ENCODE data around the gene MCM7.
"Not testable (repeated sequence)": the region's sequence is repeated elsewhere in the genome, so short reads cannot be mapped to it uniquely, and the experiment has no call there.

MCM7 gene

DNA sequence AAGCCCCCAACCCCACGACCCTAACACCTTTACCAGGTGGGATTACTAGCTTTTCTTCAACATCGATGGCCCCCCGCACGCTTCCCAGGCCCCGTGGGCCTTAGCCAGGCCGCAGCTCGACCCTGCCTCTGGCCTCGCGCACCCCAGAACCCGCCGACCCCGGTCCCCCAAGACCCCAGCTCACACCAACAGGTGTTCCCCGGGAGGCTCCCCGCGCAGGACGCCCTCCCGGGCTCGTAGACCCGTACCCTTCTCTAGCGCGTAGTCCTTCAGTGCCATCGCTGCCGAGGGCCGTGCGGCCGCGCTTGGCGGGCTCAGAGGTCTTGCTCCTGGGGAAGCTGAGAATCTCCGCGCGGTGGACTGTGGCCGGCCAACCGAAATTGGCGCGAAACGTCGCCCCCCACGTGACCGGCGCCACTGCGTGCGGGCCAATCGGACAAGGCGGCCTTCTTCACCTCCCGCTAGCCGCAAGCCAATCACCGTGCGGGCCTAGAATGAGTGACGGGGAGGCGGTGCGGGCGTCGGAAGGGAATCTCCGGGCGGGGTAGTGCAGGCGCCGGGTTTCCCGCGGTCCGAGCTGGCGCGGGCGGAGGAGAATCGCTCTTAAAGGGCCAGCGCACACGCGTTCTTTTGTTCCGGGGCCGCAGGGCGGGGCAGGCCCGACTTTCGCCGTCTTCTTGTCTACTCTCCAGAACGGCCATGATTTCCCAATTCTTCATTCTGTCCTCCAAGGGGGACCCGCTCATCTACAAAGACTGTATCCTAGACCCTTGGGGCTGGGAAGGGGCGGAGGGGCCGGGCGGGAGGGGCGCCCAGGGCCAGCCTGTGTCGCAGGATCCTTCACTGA, at the start of gene MCM7, which contains the start of gene AP4M1:
MCM7 (minus strand) TSS at position 382 of the 847 bp plus-strand sequence; CDS start at position 279, 103 bp downstream.
AP4M1 (plus strand) TSS at position 628 of the 847 bp plus-strand sequence; CDS start at position 700, 72 bp downstream.
- DNase-seq (ENCODE audit: low spot score) = peak; percentile 99

DNA sequence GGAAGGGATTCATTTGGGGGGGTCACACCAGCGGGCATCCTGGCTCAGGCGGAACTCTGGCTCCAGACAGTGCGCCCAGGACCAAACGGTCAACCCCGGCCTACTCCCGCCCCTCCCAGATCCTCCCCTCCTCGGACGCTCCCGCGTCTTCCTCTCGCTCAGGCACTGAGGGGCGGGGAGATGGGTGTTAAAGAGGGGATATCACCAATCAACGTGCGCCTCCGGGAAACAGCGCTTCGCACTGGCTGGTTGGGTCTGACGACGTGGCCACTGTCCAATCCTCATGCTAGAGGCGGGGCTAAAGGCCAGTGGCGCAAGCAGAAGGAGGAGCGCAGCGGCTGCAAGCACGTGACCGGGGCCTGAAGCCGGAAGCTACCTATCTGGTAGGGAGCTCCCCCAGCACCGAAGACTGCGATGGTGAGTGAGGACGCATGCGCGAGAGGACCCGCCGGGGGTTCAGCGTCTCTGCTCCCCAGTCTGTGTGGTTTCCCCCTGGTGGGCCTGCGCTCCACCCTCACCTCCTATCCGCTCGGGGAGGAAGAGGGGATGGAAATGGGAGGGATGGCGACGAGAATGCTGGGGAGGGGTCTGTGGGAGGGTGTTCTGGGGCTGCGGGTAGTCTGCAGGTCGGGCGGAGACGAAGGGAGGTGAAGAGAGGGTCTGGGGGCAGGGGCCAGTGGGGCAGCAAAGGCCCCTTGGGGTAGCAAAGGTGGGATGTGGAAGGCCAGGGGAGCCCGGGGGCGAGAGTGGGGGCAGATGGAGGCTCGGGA, 47.5 kb upstream of the MCM7 start, which contains the start of gene LAMTOR4:
LAMTOR4 (plus strand) TSS at position 360 of the 770 bp plus-strand sequence; CDS start at position 415, 55 bp downstream.
- DNase-seq (ENCODE audit: low spot score) = peak; percentile 96

DNA sequence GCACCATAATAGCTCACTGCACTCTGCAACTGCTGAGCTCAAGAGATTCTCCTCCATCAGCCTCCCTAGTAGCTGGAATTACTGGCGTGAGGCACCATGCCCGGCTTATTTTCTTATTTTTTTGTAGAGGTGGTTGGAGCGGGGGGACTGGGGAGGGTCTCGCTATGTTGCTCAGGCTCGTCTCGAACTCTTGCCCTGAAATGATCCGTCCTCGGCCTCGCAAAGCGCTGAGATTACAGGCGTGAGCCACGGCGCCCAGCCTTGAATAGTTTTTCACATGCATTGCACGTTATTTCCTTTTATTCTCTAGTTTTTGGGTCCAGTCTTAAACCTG, 47.0 kb upstream of the MCM7 start:
- no peak for DNase-seq (ENCODE audit: low spot score)

DNA sequence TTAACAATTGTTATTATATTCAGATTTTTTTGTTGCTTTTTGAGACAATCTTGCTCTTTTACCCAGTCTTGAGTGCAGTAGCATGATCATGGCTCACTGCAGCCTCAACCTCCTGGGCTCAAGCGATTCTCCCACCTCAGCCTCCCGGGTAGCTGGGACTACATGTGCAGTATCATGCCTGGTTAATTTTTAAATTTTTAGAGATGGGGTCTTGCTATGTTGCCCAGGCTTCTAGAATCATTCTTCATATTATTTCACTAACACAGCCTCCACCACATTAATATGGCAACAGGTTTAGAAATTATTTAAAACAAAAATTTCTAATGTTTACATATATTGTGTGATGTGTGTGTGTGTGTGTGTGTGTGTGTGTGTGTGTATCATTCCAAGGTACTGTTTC, 46.1 kb upstream of the MCM7 start:
- no peak for DNase-seq (ENCODE audit: low spot score)

DNA sequence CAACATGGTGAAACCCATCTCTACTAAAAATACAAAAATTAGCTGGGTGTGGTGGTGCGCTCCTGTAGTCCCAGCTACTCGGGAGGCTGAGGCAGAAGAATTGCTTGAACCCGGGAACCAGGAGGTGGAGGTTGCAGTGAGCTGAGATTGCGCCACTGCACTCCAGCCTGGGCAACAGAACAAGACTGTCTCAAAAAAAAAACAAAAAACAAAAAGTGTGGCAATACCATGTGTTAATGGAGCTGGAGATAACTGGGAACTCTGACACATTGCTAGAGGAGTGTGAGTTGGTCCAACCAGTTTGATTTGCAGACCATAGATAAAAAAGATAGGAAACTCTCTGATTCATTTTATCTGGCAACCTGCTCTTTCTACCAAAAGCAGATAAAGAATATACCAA, 45.2 kb upstream of the MCM7 start:
- DNase-seq (ENCODE audit: low spot score) = not testable (repeated sequence)

DNA sequence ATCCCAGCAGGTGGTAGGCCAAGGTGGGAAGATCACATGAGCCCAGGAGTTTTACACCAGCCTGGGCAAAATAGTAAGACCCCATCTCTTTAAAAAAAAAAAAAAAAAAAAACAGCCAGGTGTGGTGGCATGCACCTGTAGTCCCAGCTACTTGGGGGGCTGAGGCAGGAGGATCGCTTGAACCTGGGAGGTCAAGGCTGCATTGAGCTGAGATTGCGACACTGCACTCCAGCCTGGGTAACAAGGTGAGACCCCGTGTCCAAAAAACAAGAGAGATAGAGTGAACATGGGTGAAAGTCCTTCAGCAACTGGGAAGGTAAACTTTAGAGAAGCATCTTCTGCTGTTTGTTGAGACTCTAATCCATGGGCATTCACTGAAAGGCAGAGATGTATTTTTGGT, 41.3 kb upstream of the MCM7 start:
- DNase-seq (ENCODE audit: low spot score) = no peak

DNA sequence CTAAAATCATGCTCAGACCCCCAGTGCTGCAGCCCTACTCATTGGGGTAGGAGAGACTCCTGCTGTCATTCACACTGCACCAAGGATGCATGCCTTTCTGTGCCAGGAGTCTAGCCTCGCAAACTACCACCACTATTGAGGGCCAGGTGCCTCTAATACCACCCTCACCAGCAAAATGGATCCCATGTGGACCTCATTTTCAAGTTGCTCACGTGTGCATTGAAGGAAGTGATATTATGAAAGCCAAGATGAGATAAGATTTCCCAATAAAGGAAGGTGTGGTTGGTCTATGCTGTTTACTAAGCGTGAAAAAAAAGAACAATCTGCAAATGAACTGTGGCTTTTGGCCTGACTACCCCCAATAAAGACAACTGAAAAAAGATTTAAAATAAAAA, 40.4 kb upstream of the MCM7 start:
- DNase-seq (ENCODE audit: low spot score) = no peak

DNA sequence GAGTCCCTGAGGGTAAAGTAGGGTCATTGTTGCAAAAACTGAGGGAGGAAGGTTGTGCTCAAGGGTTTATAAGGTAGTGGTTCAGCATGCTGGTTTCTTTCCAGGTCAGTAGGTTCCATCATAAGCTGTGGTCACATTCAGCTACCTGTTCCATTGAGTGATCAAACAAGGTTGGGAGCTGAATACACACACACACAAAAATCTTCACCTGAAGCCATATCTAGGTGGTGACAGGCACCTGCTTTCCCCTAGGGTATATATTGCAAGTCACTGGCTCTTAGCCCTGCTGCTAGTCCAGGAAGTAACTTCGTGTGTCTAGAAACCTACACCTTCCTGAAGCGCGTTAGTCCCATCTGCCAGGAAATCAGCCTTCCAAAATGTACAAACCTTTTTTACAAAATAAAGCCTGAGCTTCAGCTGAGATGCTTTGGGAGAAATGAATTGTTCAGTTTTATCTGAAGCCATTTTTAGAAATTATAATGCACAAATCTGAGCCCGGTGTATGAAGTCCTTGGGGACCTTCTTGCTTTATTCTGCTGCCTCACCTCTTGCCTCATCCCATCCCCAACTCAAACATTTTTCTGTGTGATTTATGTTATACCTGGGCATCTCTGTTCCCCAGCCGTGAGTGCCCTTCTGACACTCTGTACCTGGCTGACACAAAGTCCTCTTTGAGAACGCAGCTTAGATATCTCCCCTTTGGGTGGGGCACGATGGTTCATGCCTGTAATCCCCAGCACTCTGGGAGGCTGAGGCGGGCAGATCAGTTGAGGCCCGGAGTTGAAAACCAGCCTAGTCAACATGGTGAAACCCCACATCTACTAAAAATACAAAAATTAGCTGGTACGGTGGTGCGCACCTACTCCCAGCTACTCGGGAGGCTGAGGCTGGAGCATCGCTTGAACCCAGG, 36.9 kb upstream of the MCM7 start:
- DNase-seq (ENCODE audit: low spot score) = no peak

DNA sequence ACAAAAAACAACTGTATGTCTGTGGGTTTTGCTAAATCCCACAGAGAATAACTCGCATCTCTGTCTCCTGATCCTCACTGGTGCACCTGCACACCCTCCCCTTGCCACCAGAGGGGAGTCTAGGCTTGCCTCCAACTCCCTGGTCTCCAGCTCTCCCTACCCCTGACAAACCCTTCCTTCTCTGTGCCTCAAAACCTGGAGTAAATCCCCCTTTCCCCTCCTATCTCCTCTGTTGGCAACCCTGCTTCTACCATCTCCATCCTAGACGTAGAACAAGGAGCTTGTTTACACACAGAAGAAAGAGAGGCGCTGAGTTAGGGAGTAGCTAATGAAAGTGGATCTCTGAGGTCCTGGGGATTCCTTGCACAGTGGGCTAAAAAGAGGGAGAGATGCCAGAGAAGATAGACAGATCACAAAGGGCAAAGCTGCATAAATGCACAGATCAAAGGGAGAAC, 31.5 kb upstream of the MCM7 start:
- no peak for DNase-seq (ENCODE audit: low spot score)

DNA sequence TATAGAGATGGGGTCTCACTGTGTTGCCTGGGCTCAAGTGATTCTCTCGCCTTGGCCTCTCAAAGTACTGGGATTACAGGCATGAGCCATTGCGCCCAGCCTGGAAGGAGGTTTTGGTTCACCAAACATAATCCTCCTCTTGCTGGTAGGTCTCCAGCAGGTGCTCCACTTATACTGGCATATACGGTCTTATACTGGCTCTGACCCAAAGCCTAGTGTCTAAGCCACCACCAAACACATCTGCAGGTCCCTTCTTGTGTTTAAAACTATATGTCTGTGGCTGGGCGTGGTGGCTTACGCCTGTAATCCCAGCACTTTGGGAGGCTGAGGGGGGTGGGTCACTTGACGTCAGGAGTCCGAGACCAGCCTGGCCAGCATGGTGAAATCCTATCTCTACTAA, 30.9 kb upstream of the MCM7 start:
- DNase-seq (ENCODE audit: low spot score) = no peak

DNA sequence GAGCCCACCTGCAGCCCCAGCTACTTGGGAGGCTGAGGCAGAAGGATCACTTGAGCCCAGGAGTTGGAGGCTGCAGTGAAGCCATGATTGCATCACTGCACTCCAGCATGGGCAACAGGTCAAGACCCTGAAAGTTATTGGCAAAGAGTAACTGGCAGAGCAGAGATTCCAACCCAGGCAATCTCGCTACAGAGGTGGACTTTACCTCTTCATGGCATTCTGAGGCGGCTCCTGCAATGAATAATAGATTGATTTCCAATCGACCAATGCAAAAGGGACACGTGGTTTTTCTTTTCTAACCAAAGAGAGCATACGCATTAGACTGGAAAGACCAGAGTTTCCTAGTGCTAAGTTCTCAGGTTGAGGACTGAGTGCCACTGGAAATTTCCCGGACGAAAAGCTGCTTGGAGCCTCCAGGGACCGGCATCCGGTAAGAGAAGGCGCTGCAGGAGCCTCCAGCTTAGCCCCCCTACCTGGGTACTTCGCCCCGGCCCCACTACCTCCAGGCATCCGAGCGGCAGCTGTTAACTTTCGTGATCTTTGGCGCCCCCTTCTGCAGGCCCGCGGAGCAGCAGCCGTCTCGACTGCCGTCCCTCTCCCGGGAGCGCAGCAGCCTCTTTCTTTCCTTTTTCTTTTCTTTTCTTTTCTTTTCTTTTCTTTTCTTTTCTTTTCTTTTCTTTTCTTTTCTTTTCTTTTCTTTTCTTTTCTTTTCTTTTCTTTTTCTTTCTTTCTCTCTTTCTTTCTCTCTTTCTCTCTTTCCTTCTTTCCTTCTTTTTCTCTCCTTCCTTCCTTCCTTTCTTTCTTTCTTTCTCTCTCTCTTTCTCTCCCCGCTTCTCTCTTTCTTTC, 29.6 kb upstream of the MCM7 start:
- DNase-seq (ENCODE audit: low spot score) = peak; percentile 88

DNA sequence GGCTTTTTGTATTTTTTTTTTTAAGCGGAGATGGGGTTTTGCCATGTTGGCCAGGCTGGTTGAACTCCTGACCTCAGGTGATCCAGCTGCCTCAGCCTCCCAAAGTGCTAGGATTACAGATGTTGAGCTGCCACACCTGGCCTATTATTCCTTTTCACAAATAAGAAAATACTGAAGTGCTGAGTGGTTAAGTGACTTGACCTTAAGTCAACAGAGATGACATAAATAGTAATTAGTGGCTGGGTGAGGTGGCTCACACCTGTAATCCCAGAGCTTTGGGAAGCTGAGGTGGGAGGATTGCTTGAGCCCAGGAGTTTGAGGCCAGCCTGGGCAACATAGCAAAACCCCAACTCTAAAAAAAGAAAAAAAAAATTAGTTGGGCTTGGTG, 29.0 kb upstream of the MCM7 start:
- not testable (repeated sequence) for DNase-seq (ENCODE audit: low spot score)

DNA sequence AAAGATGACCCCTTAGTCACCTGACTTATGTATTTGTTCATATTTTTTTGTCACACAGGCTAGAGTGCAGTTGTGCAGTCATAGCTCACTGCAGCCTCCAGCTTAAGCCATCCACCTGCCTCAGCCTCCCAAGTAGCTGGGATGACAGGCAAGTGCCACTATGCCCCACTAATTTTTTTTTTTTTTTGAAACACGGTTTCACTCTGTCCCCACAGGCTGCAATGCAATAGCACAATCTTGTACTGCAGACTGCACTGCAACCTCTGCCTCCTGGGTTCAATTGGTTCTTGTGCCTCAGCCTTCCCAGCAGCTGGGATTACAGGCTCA, 27.4 kb upstream of the MCM7 start:
- no peak for DNase-seq (ENCODE audit: low spot score)

DNA sequence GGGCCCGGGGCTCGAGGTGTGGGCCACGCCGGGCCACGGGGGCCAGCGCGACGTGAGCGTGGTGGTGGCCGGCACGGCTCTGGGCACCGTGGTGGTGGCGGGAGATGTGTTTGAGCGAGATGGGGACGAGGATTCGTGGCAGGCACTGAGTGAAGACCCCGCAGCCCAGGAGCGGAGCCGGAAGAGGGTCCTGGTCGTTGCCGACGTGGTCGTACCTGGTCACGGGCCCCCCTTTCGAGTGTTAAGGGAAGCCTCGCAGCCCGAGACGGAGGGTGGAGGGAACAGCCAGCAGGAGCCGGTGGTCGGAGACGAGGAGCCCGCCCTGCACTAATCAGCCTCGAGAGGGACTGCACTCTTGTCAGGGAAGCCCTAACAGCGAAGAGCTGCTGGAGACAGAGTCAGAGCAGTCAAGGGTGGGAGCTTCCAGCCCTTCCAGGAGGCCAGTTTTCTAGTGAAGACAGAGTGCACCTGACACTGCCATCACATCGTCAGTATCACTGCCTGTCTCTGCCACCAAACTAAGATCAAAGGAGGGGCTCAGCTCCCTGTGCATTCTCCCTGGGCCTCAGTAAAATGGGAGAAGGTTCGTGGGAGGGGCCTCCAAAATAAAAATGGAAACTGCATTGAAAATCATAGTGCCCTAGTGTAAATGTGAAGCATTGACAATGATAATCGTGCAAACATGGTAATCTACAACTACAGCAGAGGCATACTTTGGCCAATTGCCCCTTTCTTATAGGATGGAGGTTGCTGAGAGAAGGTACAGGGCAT, 26.9 kb upstream of the MCM7 start:
- no peak for DNase-seq (ENCODE audit: low spot score)

DNA sequence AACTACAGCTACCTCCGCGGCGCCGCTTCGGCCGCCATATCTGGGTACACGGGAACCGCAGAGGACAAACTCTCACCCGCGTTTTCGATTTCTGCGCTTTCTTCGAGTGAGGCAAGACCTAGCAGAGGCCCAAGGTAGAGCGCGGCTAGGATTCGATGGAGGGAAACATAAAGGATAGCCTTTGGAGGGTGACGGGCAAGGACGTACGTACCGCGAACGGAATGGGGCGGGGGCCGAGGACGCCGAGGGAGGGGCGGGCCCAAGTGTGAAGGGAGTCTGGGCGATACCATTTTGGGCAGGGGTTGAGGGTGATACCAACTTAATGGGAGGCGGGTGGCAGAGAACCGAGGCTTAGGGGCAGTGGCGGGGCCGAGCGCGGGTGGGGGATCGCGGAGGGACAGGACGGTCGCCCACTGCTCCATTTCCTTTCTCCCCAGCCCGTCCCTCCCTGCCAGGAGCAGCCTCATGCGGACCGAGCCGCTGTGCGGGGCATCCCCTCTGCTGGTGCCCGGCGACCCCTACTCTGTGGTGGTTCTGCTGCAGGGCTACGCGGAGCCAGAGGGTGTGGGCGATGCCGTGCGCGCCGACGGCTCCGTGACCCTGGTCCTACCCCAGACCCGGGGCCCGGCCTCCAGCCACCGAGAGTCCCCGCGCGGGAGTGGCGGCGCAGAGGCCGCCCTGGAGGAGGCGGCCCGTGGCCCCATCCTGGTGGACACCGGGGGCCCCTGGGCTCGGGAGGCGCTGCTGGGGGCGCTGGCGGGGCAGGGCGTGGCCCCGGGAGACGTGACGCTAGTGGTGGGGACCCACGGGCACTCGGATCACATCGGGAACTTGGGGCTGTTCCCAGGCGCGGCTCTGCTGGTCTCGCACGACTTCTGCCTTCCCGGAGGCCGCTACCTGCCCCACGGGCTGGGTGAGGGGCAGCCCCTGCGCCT, 26.0 kb upstream of the MCM7 start, which contains the start of gene MBLAC1:
MBLAC1 (plus strand) TSS at position 37 of the 935 bp plus-strand sequence; CDS start at position 466, 429 bp downstream.
- peak; percentile 95 for DNase-seq (ENCODE audit: low spot score)

DNA sequence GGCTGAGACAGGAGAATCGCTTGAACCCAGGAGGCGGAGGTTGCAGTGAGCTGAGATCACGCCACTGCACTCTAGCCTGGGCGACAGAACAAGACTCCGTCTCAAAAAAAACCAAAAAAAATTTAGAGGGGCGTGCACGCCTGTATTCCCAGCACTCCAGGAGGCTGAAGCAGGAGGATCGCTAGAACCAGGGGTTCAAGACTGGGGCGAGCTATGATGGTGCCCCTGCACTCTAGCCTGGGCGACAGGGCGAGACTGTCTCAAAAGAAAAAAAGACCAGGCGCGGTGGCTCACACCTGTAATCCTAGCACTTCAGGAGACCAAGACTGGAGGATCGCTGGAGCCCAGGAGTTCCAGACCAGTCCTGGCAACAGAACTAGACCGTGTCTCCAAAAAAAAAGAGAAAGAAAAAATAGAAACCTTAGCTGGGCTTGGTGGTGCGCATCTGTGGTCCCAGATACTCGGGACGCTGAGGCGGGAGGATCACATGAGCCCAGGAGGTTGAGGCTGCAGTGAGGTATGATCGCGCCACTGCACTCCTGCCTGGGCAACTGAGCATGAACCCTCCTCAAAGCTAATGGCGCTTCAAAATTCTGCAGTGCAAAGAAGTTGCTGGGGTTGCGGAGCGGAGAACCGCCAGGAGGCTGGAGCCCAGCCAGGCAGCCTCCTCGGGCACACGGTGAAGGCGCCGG, 25.2 kb upstream of the MCM7 start:
- DNase-seq (ENCODE audit: low spot score) = no peak

DNA sequence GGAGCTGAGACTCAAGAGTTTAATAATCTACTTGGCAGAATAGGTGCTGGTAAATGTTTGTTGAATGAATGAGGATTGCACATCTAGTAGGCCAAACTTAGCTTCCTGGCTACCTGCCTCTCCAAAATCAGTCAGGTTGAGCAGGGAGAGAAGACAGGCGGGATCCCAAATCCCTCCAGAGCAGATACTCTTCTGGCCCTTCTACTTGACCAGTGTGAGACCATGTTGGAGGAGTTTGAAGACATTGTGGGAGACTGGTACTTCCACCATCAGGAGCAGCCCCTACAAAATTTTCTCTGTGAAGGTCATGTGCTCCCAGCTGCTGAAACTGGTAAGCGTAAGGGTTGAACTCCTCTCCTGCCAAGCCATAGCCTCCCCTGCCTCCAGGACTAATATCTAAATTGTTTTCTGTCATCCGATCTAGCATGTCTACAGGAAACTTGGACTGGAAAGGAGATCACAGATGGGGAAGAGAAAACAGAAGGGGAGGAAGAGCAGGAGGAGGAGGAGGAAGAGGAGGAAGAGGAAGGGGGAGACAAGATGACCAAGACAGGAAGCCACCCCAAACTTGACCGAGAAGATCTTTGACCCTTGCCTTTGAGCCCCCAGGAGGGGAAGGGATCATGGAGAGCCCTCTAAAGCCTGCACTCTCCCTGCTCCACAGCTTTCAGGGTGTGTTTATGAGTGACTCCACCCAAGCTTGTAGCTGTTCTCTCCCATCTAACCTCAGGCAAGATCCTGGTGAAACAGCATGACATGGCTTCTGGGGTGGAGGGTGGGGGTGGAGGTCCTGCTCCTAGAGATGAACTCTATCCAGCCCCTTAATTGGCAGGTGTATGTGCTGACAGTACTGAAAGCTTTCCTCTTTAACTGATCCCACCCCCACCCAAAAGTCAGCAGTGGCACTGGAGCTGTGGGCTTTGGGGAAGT, 23.4 kb upstream of the MCM7 start:
- no peak for DNase-seq (ENCODE audit: low spot score)

All from left forelimb (tissue), 1 donor.